Measurements from ENCODE around the gene PPP2R5D.

PPP2R5D gene

DNA sequence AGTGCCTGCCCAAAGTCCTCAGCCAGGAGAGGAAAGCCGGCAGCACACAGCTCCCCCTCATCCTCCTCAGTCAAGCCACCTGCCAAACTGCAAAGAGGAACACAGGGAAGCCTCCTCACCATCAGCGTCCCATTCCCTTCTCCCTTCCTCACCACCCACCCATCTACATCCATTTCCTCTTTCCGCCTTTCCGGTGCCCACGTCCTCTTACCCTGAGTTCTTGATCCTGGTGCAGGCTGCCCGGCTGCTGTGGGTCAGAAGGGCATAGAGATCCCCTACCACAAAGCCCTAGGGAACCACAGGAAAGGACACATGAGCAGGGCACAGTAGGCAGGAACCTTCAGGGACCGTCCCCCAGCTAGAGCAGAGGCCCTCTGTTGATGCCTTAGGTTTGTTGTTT is 17.8 kb upstream of the PPP2R5D start:
- TF ChIP-seq, protein P1, sequence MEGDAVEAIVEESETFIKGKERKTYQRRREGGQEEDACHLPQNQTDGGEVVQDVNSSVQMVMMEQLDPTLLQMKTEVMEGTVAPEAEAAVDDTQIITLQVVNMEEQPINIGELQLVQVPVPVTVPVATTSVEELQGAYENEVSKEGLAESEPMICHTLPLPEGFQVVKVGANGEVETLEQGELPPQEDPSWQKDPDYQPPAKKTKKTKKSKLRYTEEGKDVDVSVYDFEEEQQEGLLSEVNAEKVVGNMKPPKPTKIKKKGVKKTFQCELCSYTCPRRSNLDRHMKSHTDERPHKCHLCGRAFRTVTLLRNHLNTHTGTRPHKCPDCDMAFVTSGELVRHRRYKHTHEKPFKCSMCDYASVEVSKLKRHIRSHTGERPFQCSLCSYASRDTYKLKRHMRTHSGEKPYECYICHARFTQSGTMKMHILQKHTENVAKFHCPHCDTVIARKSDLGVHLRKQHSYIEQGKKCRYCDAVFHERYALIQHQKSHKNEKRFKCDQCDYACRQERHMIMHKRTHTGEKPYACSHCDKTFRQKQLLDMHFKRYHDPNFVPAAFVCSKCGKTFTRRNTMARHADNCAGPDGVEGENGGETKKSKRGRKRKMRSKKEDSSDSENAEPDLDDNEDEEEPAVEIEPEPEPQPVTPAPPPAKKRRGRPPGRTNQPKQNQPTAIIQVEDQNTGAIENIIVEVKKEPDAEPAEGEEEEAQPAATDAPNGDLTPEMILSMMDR (conservative IDR thresholded peaks at IDR 0.05), result no peak

GRCh38 chr6:42967228-42967627 is 17.1 kb upstream of the PPP2R5D start:
- TF ChIP-seq, protein P1 (conservative IDR thresholded peaks at IDR 0.05), result no peak

More for the DNA sequence above, 17.8 kb upstream of the PPP2R5D start:
- H3K27ac ChIP-seq, result no peak overlapping the region

GRCh38 chr6:42968126-42968701 is 16.2 kb upstream of the PPP2R5D start:
- no peak overlapping the region for H3K27ac ChIP-seq
- TF ChIP-seq, protein P1 (conservative IDR thresholded peaks at IDR 0.05), result no peak

More at GRCh38 chr6:42967228-42967627, 17.1 kb upstream of the PPP2R5D start:
- no peak overlapping the region for H3K27ac ChIP-seq

- TF ChIP-seq, protein P1 (conservative IDR thresholded peaks at IDR 0.05), result no peak
- no peak overlapping the region for H3K27ac ChIP-seq
These were observed 15.6 kb upstream of the PPP2R5D start for GRCh38 chr6:42968783-42969182.

DNA sequence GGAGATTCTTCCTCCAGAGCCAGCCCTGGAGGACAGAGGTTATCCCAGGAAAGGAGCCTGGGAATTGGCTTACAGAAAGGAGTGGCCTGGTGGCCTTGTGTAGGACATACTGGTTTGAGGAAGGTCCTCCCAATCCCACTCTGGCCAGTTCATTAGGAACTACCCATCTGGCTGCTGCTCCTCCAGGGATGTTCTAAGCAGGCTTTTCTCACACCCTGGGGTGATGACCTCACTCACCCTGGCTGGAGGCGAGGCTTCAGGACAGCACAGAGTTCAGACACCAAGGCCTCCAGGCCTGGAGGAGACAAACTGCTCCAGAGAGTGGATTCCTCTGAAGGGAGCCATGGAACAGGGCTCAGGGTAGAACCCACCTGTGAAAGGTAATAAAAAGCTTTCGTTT is 14.9 kb upstream of the PPP2R5D start:
- TF ChIP-seq, protein P1 (conservative IDR thresholded peaks at IDR 0.05), result no peak
- no peak overlapping the region for H3K27ac ChIP-seq

GRCh38 chr6:42969934-42970333 is 14.4 kb upstream of the PPP2R5D start:
- TF ChIP-seq, protein P1 (conservative IDR thresholded peaks at IDR 0.05), result no peak

DNA sequence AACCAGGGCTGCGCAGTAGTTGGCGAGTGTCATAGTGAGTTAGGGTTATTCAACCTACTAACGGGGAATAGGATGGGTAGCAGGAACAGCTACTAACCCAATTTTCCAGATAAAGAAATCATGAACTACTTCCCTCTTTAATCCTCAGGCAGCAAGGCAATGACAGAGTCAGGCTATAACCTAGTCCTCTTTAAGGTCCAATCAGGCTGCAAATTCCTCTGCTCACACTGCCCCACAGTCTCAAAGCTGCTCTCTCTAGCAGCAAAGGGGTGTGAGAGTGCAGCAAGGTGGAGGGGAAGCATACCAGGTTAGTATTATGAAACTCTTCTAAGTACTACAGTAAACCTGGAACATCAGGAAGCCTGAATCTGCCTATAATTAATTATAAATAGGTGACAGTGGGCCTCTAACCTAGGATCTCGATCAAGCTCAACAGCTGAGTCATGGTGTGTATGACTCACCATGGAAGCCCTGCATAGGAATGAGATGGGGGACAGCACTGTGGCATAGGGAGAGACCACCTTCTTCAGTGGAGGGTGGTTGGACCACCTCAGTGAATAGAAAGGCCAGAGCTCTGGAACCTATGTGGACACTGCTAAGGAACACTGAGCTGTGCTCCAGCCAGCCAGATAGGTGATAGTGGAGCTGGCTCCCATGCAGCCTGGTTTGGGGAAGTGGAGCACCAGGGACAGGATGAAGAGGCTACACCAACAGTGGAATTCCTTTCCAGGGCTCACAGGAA is 13.3 kb upstream of the PPP2R5D start:
- H3K27ac ChIP-seq, result no peak overlapping the region
- TF ChIP-seq, protein P1 (conservative IDR thresholded peaks at IDR 0.05), result no peak

More at GRCh38 chr6:42969934-42970333, 14.4 kb upstream of the PPP2R5D start:
- H3K27ac ChIP-seq, result no peak overlapping the region
